SJSA1 (cell line): ENCODE results near the gene PRKN. TPM values are rescaled to one million over a fixed set of nuclear protein-coding genes. Genes with fewer than 3 reads are reported as not detected.
"Not testable (repeated sequence)": the region's sequence is repeated elsewhere in the genome, so short reads cannot be mapped to it uniquely, and the experiment has no call there.

Experiments
- DNase-seq, 2 experiments: peaks; one replicate each; pipeline ENCODE4 v3.0.0-alpha.2; 2015 to 2020; ENCODE audit warnings: low spot score in 2 of 2, low read depth in 1 of 2
- H3K27ac ChIP-seq: fragments of 250-450 bp; sonication (Bioruptor Pico); 2 replicates; pipeline ENCODE4 v1.5.1; 2020; ENCODE audit warnings: mild to moderate bottlenecking, moderate library complexity
- H3K27me3 ChIP-seq: fragments of 250-450 bp; sonication (Bioruptor Pico); replicated peaks from 2 replicates; pipeline ENCODE4 v1.5.1; 2020; ENCODE audit warnings: mild to moderate bottlenecking, moderate library complexity
- H3K36me3 ChIP-seq: fragments of 250-450 bp; sonication (Bioruptor Pico); 2 replicates; pipeline ENCODE4 v1.5.1; 2020; ENCODE audit warnings: mild to moderate bottlenecking
- H3K4me1 ChIP-seq: fragments of 250-450 bp; sonication (Bioruptor Pico); replicated peaks from 2 replicates; pipeline ENCODE4 v1.6.1; 2021; ENCODE audit warnings: mild to moderate bottlenecking
- H3K4me3 ChIP-seq: fragments of 250-450 bp; sonication (Bioruptor Pico); 2 replicates; pipeline ENCODE4 v1.5.1; 2020; ENCODE audit warnings: mild to moderate bottlenecking
- H3K9me3 ChIP-seq: fragments of 250-450 bp; sonication (Bioruptor Pico); replicated peaks from 2 replicates; pipeline ENCODE4 v1.5.1; 2020; ENCODE audit warnings: mild to moderate bottlenecking
- total RNA-seq: library from RNA; depleted of rRNA; stranded (reverse); fragments of >200 nt; shearing (Covaris generic); gene quantifications from 2 replicates; pipeline ENCODE4 v1.2.3, GENCODE V29; 2014

Gene PRKN
- total RNA-seq, 1 experiment from 2014 or later: not detected

DNA sequence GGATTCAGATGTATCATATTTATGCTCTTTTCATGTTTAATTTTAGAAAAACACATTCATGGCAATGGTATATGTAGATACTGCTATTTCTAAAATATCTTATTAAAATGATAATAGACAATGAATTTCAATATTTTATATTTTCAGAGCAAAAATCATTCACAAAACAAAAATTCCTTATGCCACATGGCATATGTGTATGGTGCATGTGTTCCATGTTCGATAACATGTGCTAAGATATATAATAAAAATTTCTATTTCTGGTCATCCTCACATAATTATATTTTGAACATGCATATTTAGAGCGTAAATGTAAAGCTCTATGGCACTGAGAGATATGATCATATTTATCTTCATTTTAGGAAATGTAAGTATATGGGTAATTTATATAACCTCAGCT is 847.5 kb downstream of the PRKN start:
- no peaks in the 10 kb centered on the region for H3K36me3 ChIP-seq
- no peak overlapping the region for H3K27ac ChIP-seq
- no peak for DNase-seq
- no peaks in the 10 kb centered on the region for H3K9me3 ChIP-seq
- H3K4me1 ChIP-seq: no peaks in the 10 kb centered on the region
- H3K27me3 ChIP-seq: no peaks in the 10 kb centered on the region
- H3K4me3 ChIP-seq: no peak overlapping the region

DNA sequence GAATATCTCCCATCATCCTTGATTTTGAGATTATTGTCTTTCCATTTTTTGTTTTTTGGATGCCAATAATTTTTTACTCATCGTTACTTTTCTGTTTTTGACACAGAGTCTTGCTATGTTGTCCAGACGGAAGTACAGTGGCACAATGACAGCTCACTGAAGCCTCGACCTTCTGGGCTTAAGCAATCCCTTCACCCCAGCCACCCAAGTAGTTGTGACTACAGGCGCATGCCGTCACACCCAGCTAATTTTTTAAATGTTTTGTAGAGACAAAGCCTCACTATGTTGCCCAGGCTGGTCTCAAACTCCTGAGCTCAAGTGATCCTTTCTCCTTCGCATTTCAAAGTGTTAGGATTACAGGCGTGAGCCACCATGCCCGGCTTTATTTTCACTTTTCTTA is 851.3 kb downstream of the PRKN start:
- DNase-seq: no peak
- Histone ChIP-seq H3K27me3 (no peaks in the 10 kb centered on the region), H3K9me3 (no peaks in the 10 kb centered on the region), H3K36me3 (no peaks in the 10 kb centered on the region), H3K27ac (no peak overlapping the region), H3K4me1 (no peaks in the 10 kb centered on the region), H3K4me3 (no peak overlapping the region)

- no peaks in the 10 kb centered on the region; the same call in 1 of the 2 replicates for H3K9me3 ChIP-seq
- no peak overlapping the region for H3K4me3 ChIP-seq
- DNase-seq: no peak
- H3K4me1 ChIP-seq: no peaks in the 10 kb centered on the region
- H3K27ac ChIP-seq: no peak overlapping the region
- no peaks in the 10 kb centered on the region for H3K36me3 ChIP-seq
- no peaks in the 10 kb centered on the region for H3K27me3 ChIP-seq
These were observed 857.2 kb downstream of the PRKN start for GRCh38 chr6:161870236-161870901.

- H3K4me1 ChIP-seq: no peaks in the 10 kb centered on the region
- no peaks in the 10 kb centered on the region for H3K27me3 ChIP-seq
- no peaks in the 10 kb centered on the region; the same call in 1 of the 2 replicates for H3K9me3 ChIP-seq
- no peak overlapping the region for H3K27ac ChIP-seq
- DNase-seq: no peak
- H3K4me3 ChIP-seq: no peak overlapping the region
- no peaks in the 10 kb centered on the region for H3K36me3 ChIP-seq
These were observed 858.1 kb downstream of the PRKN start for GRCh38 chr6:161869491-161869890.

GRCh38 chr6:161866570-161866969 is 861.0 kb downstream of the PRKN start:
- no peaks in the 10 kb centered on the region; the same call in 1 of the 2 replicates for H3K9me3 ChIP-seq
- H3K4me1 ChIP-seq: no peaks in the 10 kb centered on the region
- no peaks in the 10 kb centered on the region for H3K36me3 ChIP-seq
- no peak overlapping the region for H3K4me3 ChIP-seq
- no peak overlapping the region for H3K27ac ChIP-seq
- DNase-seq: no peak
- H3K27me3 ChIP-seq: no peaks in the 10 kb centered on the region

GRCh38 chr6:161861061-161861460 is 866.5 kb downstream of the PRKN start:
- H3K4me3 ChIP-seq, H3K9me3 ChIP-seq, DNase-seq, H3K27me3 ChIP-seq, H3K36me3 ChIP-seq, H3K4me1 ChIP-seq, H3K27ac ChIP-seq: not testable (repeated sequence)

DNA sequence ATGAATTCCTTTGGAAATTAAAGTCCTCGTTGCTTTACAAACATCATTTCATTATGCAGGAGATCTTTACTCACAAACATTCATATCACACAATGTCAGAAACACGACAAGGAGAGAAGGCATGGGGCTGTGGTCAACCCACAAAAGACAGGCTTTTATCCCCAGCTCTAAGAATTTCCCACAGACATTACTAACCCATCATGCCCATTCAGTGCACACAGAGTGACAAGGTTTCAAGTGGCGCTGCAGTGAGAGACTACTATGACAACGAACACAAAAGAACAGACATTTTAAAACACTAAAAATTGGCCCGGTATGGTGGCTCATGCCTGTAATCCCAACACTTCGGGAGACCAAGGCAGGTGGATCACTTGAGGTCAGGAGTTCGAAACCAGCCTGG is 873.9 kb downstream of the PRKN start:
- Histone ChIP-seq H3K27me3 (no peaks in the 10 kb centered on the region), H3K4me3 (no peak overlapping the region)
- DNase-seq: no peak

GRCh38 chr6:161851486-161851885 is 876.1 kb downstream of the PRKN start:
- H3K27me3 ChIP-seq, H3K27ac ChIP-seq, H3K4me1 ChIP-seq, H3K9me3 ChIP-seq, DNase-seq, H3K4me3 ChIP-seq, H3K36me3 ChIP-seq: not testable (repeated sequence)

More for the DNA sequence above, 873.9 kb downstream of the PRKN start:
- H3K4me1 ChIP-seq: no peaks in the 10 kb centered on the region
- no peaks in the 10 kb centered on the region for H3K9me3 ChIP-seq
- H3K27ac ChIP-seq: no peak overlapping the region
- H3K36me3 ChIP-seq: no peaks in the 10 kb centered on the region

DNA sequence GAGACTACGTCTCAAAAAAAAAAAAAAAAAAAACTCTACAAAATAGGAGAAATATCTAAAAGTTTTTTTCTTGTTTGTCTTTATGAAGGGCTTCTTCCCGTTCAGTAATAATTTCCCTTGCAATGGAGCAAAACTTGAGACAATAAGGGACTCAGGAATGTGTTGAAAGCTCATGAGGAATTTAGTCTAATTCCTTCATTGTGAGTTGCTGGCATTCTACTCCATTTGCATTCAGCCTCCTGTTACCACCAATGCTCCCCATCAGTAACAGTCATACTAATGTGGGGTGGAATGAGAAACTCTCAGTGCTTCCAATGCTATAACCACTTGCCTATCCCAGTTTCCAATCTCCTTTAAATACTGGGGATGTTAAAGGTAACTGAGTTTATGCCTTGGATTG is 877.0 kb downstream of the PRKN start:
- no peak overlapping the region for H3K27ac ChIP-seq
- H3K4me3 ChIP-seq: no peak overlapping the region
- H3K4me1 ChIP-seq: no peaks in the 10 kb centered on the region
- H3K9me3 ChIP-seq: no peaks in the 10 kb centered on the region
- no peaks in the 10 kb centered on the region for H3K27me3 ChIP-seq
- no peak for DNase-seq
- no peaks in the 10 kb centered on the region for H3K36me3 ChIP-seq

DNA sequence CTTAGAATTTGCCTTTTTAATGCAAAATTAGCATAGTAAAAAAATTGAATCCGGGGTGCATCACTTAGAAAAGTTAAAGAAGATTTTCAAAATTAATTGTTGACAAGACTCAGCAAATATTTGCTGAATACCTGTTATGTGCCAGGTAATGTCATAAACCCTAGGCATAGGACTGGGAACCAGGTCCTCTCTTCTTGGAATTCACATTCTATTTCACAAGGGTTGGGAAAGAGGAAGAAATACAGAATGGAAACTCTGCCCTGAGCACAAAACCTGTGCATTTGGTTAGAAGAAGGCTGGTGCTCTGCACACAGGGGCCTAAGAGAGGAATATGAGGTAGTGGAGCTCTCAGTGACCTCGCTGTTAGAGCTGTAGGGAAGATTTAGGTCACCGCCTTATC is 879.9 kb downstream of the PRKN start:
- Histone ChIP-seq H3K27ac (no peak overlapping the region), H3K4me1 (no peaks in the 10 kb centered on the region), H3K4me3 (no peak overlapping the region), H3K9me3 (no peaks in the 10 kb centered on the region), H3K36me3 (no peaks in the 10 kb centered on the region), H3K27me3 (no peaks in the 10 kb centered on the region)
- no peak for DNase-seq

DNA sequence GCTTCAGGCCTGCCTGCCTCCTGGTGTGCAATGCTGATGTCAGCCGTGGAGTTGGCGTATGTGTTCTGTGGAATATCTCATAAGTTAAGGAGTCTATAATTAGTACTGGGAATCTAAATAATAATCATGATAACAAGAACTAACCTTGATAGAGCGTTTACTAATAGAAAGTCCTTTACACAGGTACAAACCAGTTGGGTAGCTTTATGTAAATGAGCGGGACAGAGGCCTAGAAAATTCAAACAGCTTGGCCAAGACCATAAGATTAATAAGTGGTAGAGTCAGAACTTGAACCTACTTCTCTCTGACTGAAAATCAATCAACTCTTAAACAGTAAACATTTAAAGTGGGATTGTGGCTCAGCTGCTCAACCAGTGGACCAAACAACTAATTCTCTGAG is 882.8 kb downstream of the PRKN start:
- H3K27ac ChIP-seq: no peak overlapping the region
- no peak overlapping the region for H3K4me3 ChIP-seq
- no peaks in the 10 kb centered on the region for H3K27me3 ChIP-seq

DNA sequence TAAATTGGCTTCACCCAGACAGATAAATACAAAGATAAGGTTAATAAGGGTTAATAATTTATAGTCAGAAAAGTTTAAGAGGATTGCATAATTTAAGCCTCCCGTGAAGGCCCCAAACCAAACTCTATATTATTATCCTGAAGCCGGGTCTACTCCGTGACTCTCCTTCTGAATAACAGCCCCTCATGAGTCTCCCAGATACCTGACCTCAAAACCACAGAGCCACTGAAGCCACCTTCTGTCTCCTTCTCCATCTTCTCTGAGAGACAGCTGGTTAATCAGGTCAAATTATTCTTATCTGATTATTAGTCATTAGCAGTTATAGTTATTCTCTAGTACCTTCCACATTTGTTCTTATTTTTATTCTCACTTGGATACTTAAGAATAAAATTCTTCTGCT is 884.5 kb downstream of the PRKN start:
- H3K4me1 ChIP-seq: no peaks in the 10 kb centered on the region
- H3K9me3 ChIP-seq: no peaks in the 10 kb centered on the region
- H3K27ac ChIP-seq: no peak overlapping the region
- H3K36me3 ChIP-seq: no peaks in the 10 kb centered on the region
- no peaks in the 10 kb centered on the region for H3K27me3 ChIP-seq
- DNase-seq: no peak
- no peak overlapping the region for H3K4me3 ChIP-seq

More for the DNA sequence above, 882.8 kb downstream of the PRKN start:
- Histone ChIP-seq H3K36me3 (no peaks in the 10 kb centered on the region), H3K9me3 (no peaks in the 10 kb centered on the region), H3K4me1 (no peaks in the 10 kb centered on the region)
- no peak for DNase-seq

GRCh38 chr6:161840380-161840779 is 887.2 kb downstream of the PRKN start:
- no peak for DNase-seq
- peaks cover 6% of the 10 kb centered on the region; the same call in 1 of the 2 replicates for H3K4me1 ChIP-seq
- H3K36me3 ChIP-seq: no peaks in the 10 kb centered on the region
- H3K9me3 ChIP-seq: no peaks in the 10 kb centered on the region
- H3K27ac ChIP-seq: no peak overlapping the region
- H3K27me3 ChIP-seq: no peaks in the 10 kb centered on the region
- H3K4me3 ChIP-seq: no peak overlapping the region

DNA sequence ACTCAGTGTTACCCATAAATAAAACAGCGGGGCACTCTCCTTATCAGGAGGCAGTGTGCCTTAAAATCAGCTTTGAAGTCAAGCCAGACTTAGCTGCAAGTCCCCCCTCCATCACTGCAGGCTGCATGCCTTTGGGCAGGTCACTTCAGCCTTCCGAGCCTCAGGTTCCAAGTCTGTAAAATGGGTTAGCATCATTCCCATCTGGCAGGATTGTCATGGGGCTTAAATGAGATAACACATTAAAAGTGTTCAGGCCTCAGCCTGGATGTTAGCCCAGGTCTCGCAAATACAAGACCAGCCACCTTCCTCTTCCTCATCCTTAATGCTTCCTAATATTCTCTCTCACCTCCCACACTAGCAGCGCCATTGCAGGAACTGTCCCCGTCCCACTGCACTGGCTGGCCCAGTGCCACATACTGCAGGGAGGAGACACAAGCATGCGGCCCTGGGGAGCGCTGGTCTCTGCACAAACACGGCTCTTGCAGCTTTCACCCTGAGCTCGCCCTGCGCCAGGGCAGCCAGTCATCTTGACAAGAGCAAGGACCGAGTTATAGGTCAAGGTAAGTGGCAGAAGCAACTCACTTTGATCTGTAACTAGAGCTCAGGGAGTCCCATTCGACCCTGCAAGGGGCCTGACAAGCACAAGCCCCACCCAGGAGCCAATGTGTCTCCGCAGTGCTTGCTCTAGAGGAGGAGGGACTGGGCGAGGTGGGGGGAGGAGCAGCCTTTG is 889.1 kb downstream of the PRKN start:
- H3K4me3 ChIP-seq: no peak overlapping the region
- H3K4me1 ChIP-seq: peaks cover 9% of the 10 kb centered on the region; the same call in 1 of the 2 replicates
- no peak overlapping the region for H3K27ac ChIP-seq
- no peaks in the 10 kb centered on the region for H3K27me3 ChIP-seq
- no peaks in the 10 kb centered on the region for H3K36me3 ChIP-seq
- no peak for DNase-seq
- H3K9me3 ChIP-seq: no peaks in the 10 kb centered on the region
